ENCODE results near the gene HOATZ. TPM values are rescaled to one million over a fixed set of nuclear protein-coding genes. Genes with fewer than 3 reads are reported as not detected.
A peak's percentile ranks its signal among the peaks of the same experiment; 100 is the strongest.

Gene HOATZ
- total and polyA plus RNA-seq, 2 experiments from 2014 or later: not detected

GRCh38 chr11:111557425-111558111 lies 43.0 kb downstream of the HOATZ start:
- TF ChIP-seq EZH2phosphoT487 (IDR thresholded peaks at IDR 0.05; ENCODE audit: insufficient read depth, low read depth) (no peak), EZH2 (IDR thresholded peaks at IDR 0.05; ENCODE audit: insufficient read depth, poor library complexity, severe bottlenecking) (no peak)
- H3K79me2 ChIP-seq (ENCODE audit: insufficient read depth): no peaks in the 10 kb centered on the region; the same call in 1 of the 2 replicates
- peaks cover 76% of the 10 kb centered on the region for H3F3A ChIP-seq (ENCODE audit: insufficient read depth)
- H3K4me3 ChIP-seq: peak overlapping the region; percentile 25
- no peaks in the 10 kb centered on the region for H3K9me2 ChIP-seq (ENCODE audit: insufficient read depth)
- peak overlapping the region; percentile 77 for H3K9ac ChIP-seq
- H3K27me3 ChIP-seq (replicated peaks; ENCODE audit: insufficient read depth): no peaks in the 10 kb centered on the region
- WGBS, 2 experiments (ENCODE audit: low coverage in 1 of 2, low lambda C conversion rate in 2 of 2, missing lambda C conversion rate in 2 of 2): 7 to 12% methylated on average over 5 of the region's 5 CpGs
- H3K9me3 ChIP-seq (ENCODE audit: low read depth): no peaks in the 10 kb centered on the region
- H3K27ac ChIP-seq: peak overlapping the region; percentile 97
- DNase-seq: peak; percentile 98
- H4K20me1 ChIP-seq (ENCODE audit: insufficient read depth): no peaks in the 10 kb centered on the region
- peaks cover 36% of the 10 kb centered on the region for H3K36me3 ChIP-seq (ENCODE audit: low read depth)
- H2AFZ ChIP-seq: 0 out of 2 replicates have a peak overlapping the region, but pooled peaks have one; percentile 25
- H3K4me2 ChIP-seq (ENCODE audit: unreplicated experiment): peak overlapping the region; percentile 85
- in situ Hi-C loops (cut with MboI): no loop called here
- peaks cover 83% of the 10 kb centered on the region for H3K4me1 ChIP-seq (ENCODE audit: insufficient read depth)

- no peaks in the 10 kb centered on the region for H3K9me2 ChIP-seq (ENCODE audit: insufficient read depth)
- peak overlapping the region; percentile 96 for H3K27ac ChIP-seq
- WGBS, 2 experiments (ENCODE audit: low coverage in 1 of 2, low lambda C conversion rate in 2 of 2, missing lambda C conversion rate in 2 of 2): 85 to 89% methylated on average over 11 of the region's 11 CpGs
- peaks cover 76% of the 10 kb centered on the region for H3F3A ChIP-seq (ENCODE audit: insufficient read depth)
- peaks cover 75% of the 10 kb centered on the region for H3K4me1 ChIP-seq (ENCODE audit: insufficient read depth)
- in situ Hi-C loops (cut with MboI): no loop called here
- no peaks in the 10 kb centered on the region for H3K79me2 ChIP-seq (ENCODE audit: insufficient read depth)
- DNase-seq: no peak
- H3K9ac ChIP-seq: no peak overlapping the region
- TF ChIP-seq EZH2 (IDR thresholded peaks at IDR 0.05; ENCODE audit: insufficient read depth, poor library complexity, severe bottlenecking) (no peak), EZH2phosphoT487 (IDR thresholded peaks at IDR 0.05; ENCODE audit: insufficient read depth, low read depth) (no peak)
- no peaks in the 10 kb centered on the region for H3K9me3 ChIP-seq (ENCODE audit: low read depth)
- H2AFZ ChIP-seq: no peak overlapping the region
- H3K4me2 ChIP-seq (ENCODE audit: unreplicated experiment): no peak overlapping the region
- H3K27me3 ChIP-seq (replicated peaks; ENCODE audit: insufficient read depth): no peaks in the 10 kb centered on the region
- peaks cover 33% of the 10 kb centered on the region for H3K36me3 ChIP-seq (ENCODE audit: low read depth)
- H3K4me3 ChIP-seq: no peak overlapping the region
- H4K20me1 ChIP-seq (ENCODE audit: insufficient read depth): no peaks in the 10 kb centered on the region
Measured at GRCh38 chr11:111559800-111560464, 45.4 kb downstream of the HOATZ start.

GRCh38 chr11:111560800-111561199 lies 46.2 kb downstream of the HOATZ start:
- H2AFZ ChIP-seq: no peak overlapping the region
- TF ChIP-seq EZH2phosphoT487 (IDR thresholded peaks at IDR 0.05; ENCODE audit: insufficient read depth, low read depth) (no peak), EZH2 (IDR thresholded peaks at IDR 0.05; ENCODE audit: insufficient read depth, poor library complexity, severe bottlenecking) (no peak)
- WGBS, 2 experiments (ENCODE audit: low coverage in 1 of 2, low lambda C conversion rate in 2 of 2, missing lambda C conversion rate in 2 of 2): 99 to 100% methylated on average over 3 of the region's 3 CpGs
- H3F3A ChIP-seq (ENCODE audit: insufficient read depth): peaks cover 67% of the 10 kb centered on the region
- in situ Hi-C loops (cut with MboI): no loop called here
- DNase-seq: no peak
- H3K4me2 ChIP-seq (ENCODE audit: unreplicated experiment): peak overlapping the region; percentile 75
- H3K4me3 ChIP-seq: no peak overlapping the region
- peaks cover 25% of the 10 kb centered on the region for H3K36me3 ChIP-seq (ENCODE audit: low read depth)
- no peaks in the 10 kb centered on the region for H3K27me3 ChIP-seq (replicated peaks; ENCODE audit: insufficient read depth)
- H3K27ac ChIP-seq: peak overlapping the region; percentile 96
- no peaks in the 10 kb centered on the region for H3K9me2 ChIP-seq (ENCODE audit: insufficient read depth)
- H4K20me1 ChIP-seq (ENCODE audit: insufficient read depth): no peaks in the 10 kb centered on the region
- peaks cover 72% of the 10 kb centered on the region for H3K4me1 ChIP-seq (ENCODE audit: insufficient read depth)
- peak overlapping the region; percentile 71 for H3K9ac ChIP-seq
- H3K79me2 ChIP-seq (ENCODE audit: insufficient read depth): no peaks in the 10 kb centered on the region
- H3K9me3 ChIP-seq (ENCODE audit: low read depth): no peaks in the 10 kb centered on the region

GRCh38 chr11:111561306-111561705 lies 46.7 kb downstream of the HOATZ start:
- WGBS, 2 experiments (ENCODE audit: low coverage in 1 of 2, low lambda C conversion rate in 2 of 2, missing lambda C conversion rate in 2 of 2): 86 to 90% methylated on average over 3 of the region's 3 CpGs
- no peaks in the 10 kb centered on the region for H4K20me1 ChIP-seq (ENCODE audit: insufficient read depth)
- H3F3A ChIP-seq (ENCODE audit: insufficient read depth): peaks cover 62% of the 10 kb centered on the region
- in situ Hi-C loops (cut with MboI): no loop called here
- H3K4me3 ChIP-seq: no peak overlapping the region; the same call in 1 of the 2 replicates
- peak overlapping the region; percentile 75 for H3K4me2 ChIP-seq (ENCODE audit: unreplicated experiment)
- H3K27ac ChIP-seq: peak overlapping the region; percentile 96
- H3K9ac ChIP-seq: peak overlapping the region; percentile 71
- DNase-seq: no peak
- no peaks in the 10 kb centered on the region for H3K9me2 ChIP-seq (ENCODE audit: insufficient read depth)
- no peak overlapping the region for H2AFZ ChIP-seq
- no peaks in the 10 kb centered on the region for H3K79me2 ChIP-seq (ENCODE audit: insufficient read depth)
- peaks cover 20% of the 10 kb centered on the region for H3K36me3 ChIP-seq (ENCODE audit: low read depth)
- H3K9me3 ChIP-seq (ENCODE audit: low read depth): no peaks in the 10 kb centered on the region
- peaks cover 67% of the 10 kb centered on the region for H3K4me1 ChIP-seq (ENCODE audit: insufficient read depth)
- TF ChIP-seq EZH2phosphoT487 (IDR thresholded peaks at IDR 0.05; ENCODE audit: insufficient read depth, low read depth): no peak
- no peak for TF ChIP-seq EZH2 (IDR thresholded peaks at IDR 0.05; ENCODE audit: insufficient read depth, poor library complexity, severe bottlenecking)
- H3K27me3 ChIP-seq (replicated peaks; ENCODE audit: insufficient read depth): no peaks in the 10 kb centered on the region
